ENCODE data around the gene STC2. TPM values are rescaled to one million over a fixed set of nuclear protein-coding genes. Genes with fewer than 3 reads are reported as not detected.

Gene STC2
- polyA plus RNA-seq, 3 donors = not detected

- Histone ChIP-seq H3K4me3 (replicated peaks in 1 of 3; ENCODE audit: low read depth in 2 of 3, low read length in 3 of 3) (no peak overlapping the region), H3K79me2 (ENCODE audit: insufficient read depth, low read length) (no peaks in the 10 kb centered on the region)
- H3K27ac Mint-ChIP-seq = no peak overlapping the region
Measured at GRCh38 chr5:173325091-173325698, 3.0 kb downstream of the STC2 start.

More at GRCh38 chr5:173325091-173325698, 3.0 kb downstream of the STC2 start:
- H3K4me3 Mint-ChIP-seq = peak overlapping the region in 1 of 2 donors; percentile 77
- Histone ChIP-seq H3K27ac (ENCODE audit: low read depth in 1 of 2, low read length in 2 of 2) (no peak overlapping the region), H3K4me2 (replicated peaks; ENCODE audit: extremely low read depth, low read length, poor library complexity, severe bottlenecking) (no peak overlapping the region), H3K27me3 (ENCODE audit: control insufficient read depth in 2 of 2, insufficient read depth in 2 of 2, low read length in 2 of 2) (peaks cover 52 to 77% of the 10 kb centered on the region in 2 donors), H2AFZ (ENCODE audit: insufficient read depth, low read depth, low read length, poor library complexity, severe bottlenecking) (no peak overlapping the region), H3K4me1 (ENCODE audit: control insufficient read depth in 1 of 2, insufficient read depth in 2 of 2, low read length in 2 of 2) (peaks cover 12 to 26% of the 10 kb centered on the region in 2 donors), H3K9ac (ENCODE audit: insufficient read depth, low read length, poor library complexity, severe bottlenecking) (no peak overlapping the region), H3K9me3 (replicated peaks in 1 of 2; ENCODE audit: control insufficient read depth in 1 of 2, insufficient read depth in 1 of 2, low read length in 2 of 2) (peaks cover 4 to 11% of the 10 kb centered on the region in 2 donors), H3K36me3 (replicated peaks in 1 of 2; ENCODE audit: control insufficient read depth in 1 of 2, insufficient read depth in 2 of 2, low read length in 2 of 2) (no peaks in the 10 kb centered on the region), H4K20me1 (ENCODE audit: insufficient read depth, low read length) (no peaks in the 10 kb centered on the region)
- no peak for TF ChIP-seq CTCF (IDR thresholded peaks at IDR 0.05)
- intact Hi-C loops (cut with micrococcal nuclease) = no loop called here
- no peak for DNase-seq
- peaks cover 33% of the 10 kb centered on the region for H3K4me1 Mint-ChIP-seq
- 81% methylated on average over 6 of the region's 13 CpGs for WGBS (ENCODE audit: insufficient coverage)
- H3K9me3 Mint-ChIP-seq = peaks cover 0 to 10% (median 7%) of the 10 kb centered on the region in 7 donors
- H3K36me3 Mint-ChIP-seq = peaks cover 0 to 1% of the 10 kb centered on the region in 2 donors
- peaks cover 78 to 90% (median 83%) of the 10 kb centered on the region in 3 donors for H3K27me3 Mint-ChIP-seq (ENCODE audit: low read depth in 3 of 3)
